ENCODE data around the gene MPRIP.

Gene MPRIP

GRCh38 chr17:17084941-17085340, 42.7 kb downstream of the MPRIP start:
- TF ChIP-seq EGR1 (IDR thresholded peaks at IDR 0.05), result no peak
- TF ChIP-seq RAD21 (IDR thresholded peaks at IDR 0.05; ENCODE audit: low read depth), result no peak
- no peak for TF ChIP-seq FOXM1 (IDR thresholded peaks at IDR 0.05; ENCODE audit: borderline replicate concordance, low read depth)
- TF ChIP-seq TEAD4 (IDR thresholded peaks at IDR 0.05), result no peak
- TF ChIP-seq CREB1 (IDR thresholded peaks at IDR 0.05; ENCODE audit: low read depth), result no peak
- no peak for TF ChIP-seq NFIC (IDR thresholded peaks at IDR 0.05)
- TF ChIP-seq REST (IDR thresholded peaks at IDR 0.05; ENCODE audit: low read depth), result no peak

GRCh38 chr17:17086585-17086984, 44.3 kb downstream of the MPRIP start:
- no peak for TF ChIP-seq TAF1 (IDR thresholded peaks at IDR 0.05; ENCODE audit: low read depth)
- TF ChIP-seq EGR1 (IDR thresholded peaks at IDR 0.05), result no peak
- TF ChIP-seq REST (IDR thresholded peaks at IDR 0.05; ENCODE audit: low read depth), result no peak

- TF ChIP-seq TEAD4 (IDR thresholded peaks at IDR 0.05) (no peak), MAX (IDR thresholded peaks at IDR 0.05) (no peak), USF1 (IDR thresholded peaks at IDR 0.05) (no peak)
Observed at GRCh38 chr17:17087424-17088015, 45.3 kb downstream of the MPRIP start.

GRCh38 chr17:17088086-17088485, 45.8 kb downstream of the MPRIP start:
- TF ChIP-seq NFIC (IDR thresholded peaks at IDR 0.05), result no peak
- TF ChIP-seq RAD21 (IDR thresholded peaks at IDR 0.05; ENCODE audit: low read depth), result no peak
- no peak for TF ChIP-seq CREB1 (IDR thresholded peaks at IDR 0.05; ENCODE audit: low read depth)
- no peak for TF ChIP-seq EP300 (IDR thresholded peaks at IDR 0.05; ENCODE audit: borderline replicate concordance)
- no peak for TF ChIP-seq EGR1 (IDR thresholded peaks at IDR 0.05)
- TF ChIP-seq ZBTB7A (IDR thresholded peaks at IDR 0.05; ENCODE audit: low read depth), result no peak
- no peak for TF ChIP-seq USF1 (IDR thresholded peaks at IDR 0.05)
- no peak for TF ChIP-seq REST (IDR thresholded peaks at IDR 0.05; ENCODE audit: low read depth)
- TF ChIP-seq TEAD4 (IDR thresholded peaks at IDR 0.05), result no peak
- TF ChIP-seq FOXM1 (IDR thresholded peaks at IDR 0.05; ENCODE audit: borderline replicate concordance, low read depth), result no peak
- TF ChIP-seq TCF12 (IDR thresholded peaks at IDR 0.05; ENCODE audit: low read depth), result no peak
- TF ChIP-seq CEBPB (IDR thresholded peaks at IDR 0.05), result no peak
- TF ChIP-seq YY1 (IDR thresholded peaks at IDR 0.05; ENCODE audit: low read depth), result no peak
- TF ChIP-seq MAX (IDR thresholded peaks at IDR 0.05), result no peak

All from Ishikawa (cell line).